A172 (cell line): ENCODE measurements around the gene RUVBL1. TPM values are rescaled to one million over a fixed set of nuclear protein-coding genes. Genes with fewer than 3 reads are reported as not detected.

Source experiments
- DNase-seq: peaks from one replicate; pipeline ENCODE4 v3.0.0-alpha.2; 2015; ENCODE audit warnings: low spot score
- total RNA-seq: library from RNA; depleted of rRNA; stranded (reverse); fragments of >200 nt; shearing (Covaris generic); gene quantifications from 2 replicates; pipeline ENCODE4 v1.2.3, GENCODE V29; 2014

Gene RUVBL1
- total RNA-seq, 1 experiment from 2014 or later = 205 TPM

DNA sequence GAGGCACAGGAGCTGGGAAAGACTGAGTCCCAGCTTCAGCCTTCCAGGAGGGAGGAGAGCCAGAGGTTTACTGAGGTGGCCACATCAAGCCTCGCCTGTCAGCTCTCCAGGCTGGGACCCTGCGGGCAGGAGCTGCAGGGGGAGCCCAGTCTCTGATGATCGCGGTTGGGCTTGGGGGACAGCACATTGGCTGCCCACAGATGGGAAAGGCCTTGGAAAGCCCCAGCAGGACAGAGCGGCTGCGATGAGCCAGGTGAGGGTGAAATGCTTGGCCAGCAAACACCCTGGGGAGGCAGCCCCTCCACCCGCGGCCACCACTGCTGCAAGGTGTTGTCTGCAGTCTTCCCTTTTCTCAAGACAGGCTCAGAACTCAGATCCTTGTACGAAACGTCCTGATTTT lies 40.2 kb downstream of the RUVBL1 start:
- no peak for DNase-seq

DNA sequence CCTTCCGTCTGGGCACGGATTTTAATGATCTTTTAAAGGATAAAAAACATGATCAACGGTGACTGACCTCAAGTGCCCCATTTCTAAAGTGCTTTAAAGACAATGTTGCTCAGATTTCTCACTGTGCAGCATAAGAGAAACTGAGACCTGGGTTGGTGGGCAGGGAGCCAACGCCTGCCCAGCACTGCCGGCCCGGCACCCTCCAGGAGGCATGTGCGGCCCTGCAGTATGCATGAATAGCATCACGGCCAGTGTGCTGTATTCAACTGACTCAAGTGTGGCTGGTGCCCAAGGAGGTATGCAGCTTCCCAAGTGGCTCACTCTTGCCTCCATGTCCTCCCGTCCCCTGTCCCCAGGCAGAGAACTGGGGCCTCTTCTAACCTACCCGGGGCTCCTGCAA lies 41.1 kb downstream of the RUVBL1 start:
- DNase-seq = no peak

DNA sequence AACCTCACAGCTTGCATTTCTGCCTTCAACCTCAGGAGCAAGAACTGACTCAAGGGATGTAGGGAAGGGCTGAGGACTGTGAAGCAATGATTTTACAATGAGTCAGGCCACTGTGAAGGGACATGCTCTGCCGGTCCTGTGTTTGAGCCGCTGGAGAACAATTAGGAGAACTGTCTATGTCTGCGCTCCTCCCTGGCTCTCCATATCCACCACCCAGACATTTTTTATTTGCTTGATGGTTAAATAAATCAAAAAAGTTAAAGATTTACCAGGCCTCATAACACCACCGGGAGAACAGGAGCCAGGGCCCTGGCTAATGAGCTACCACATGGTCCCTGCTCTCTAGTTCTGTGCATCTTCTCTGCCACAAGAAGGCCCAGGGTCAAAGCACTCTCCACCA lies 41.8 kb downstream of the RUVBL1 start:
- no peak for DNase-seq

DNA sequence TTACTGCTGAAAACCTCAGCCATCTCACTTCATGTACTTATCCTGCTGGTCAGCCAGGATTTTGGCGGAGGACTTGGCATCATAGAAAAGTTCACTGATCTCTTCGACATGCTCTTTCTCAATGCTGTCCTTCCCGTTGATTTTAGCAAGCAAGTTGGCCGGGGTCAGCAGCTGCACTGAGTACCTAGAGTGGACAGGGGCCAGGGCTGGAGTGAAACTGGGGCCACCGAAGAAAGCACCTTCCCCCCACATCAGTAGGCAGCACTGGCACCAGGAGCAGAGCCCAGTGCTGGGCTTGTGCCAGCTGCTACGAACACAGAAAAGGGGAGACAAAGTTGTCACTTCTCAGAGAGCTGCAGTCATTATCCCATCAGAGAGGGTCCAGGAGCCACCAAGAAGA lies 42.4 kb downstream of the RUVBL1 start:
- DNase-seq = no peak

DNA sequence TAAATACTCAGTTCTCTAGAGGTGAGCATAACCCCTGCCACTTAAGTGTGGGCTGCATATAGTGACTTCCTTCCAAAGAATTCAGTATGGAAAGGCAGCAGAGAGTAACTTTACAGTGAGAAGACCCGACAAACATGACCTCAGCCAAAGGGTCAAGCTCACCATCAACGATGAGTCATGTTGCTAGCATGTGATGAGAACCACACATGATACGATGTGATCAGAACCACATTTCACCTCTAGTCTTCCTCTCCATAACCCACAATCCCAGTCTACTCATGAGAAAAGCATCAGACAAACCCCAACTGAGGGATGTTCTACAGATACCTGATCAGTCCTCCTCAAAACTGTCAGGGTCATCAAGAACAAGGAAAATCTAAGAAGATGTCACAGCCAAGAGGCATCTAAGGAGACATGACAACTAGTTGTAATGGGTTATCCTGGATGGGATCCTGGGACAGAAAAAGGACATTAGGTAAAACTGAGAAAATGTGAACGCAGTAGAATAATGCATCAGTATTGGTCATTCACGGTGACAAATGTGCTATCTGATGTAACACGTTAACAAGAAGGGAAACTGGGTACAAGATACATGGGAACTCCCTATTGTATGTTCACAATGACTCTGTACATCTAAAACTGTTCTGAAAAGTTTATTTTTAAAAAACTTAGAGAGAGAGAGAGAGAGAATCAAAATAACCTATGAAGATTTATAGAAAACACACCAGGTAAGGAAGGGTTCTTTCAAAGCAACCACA lies 43.1 kb downstream of the RUVBL1 start:
- peak; percentile 80 for DNase-seq

DNA sequence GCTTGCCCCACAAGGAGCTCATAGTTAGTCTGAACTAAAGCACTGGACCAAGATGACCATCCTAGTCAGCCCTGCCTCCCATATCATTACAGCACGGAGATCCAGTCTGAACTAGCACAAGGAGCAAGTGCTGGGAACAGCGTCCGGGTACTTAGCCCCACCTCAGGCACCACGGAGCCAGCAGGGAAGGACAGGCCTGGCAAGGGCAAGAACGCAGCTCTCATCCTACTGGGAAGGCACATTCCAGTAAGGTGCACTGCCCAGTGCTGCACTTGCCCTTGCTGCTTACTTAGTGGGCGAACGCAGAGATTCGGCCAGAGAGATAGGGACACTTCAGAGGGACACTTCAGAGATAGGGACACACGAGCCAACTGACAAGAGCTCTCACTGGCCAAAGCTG lies 43.8 kb downstream of the RUVBL1 start:
- DNase-seq = no peak

DNA sequence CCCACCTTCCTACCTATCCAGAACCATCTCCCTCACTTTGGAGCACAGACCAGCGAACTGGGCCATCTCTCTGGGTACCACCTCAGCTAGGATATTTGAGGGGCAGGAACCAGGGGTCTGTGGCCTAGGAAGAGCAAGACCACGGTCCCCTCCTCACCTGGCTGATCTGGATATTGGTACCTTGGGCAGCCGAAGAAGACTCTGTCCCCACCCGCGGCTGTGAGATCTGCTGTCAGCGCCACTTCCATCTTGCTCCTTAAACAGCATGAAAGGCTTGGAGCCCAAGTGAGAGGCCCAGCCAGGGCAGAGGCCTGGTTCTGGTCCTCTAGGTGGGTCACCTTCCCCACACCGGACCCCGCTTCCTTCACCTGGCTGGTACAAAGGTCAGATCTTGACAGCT lies 44.7 kb downstream of the RUVBL1 start:
- DNase-seq = no peak

DNA sequence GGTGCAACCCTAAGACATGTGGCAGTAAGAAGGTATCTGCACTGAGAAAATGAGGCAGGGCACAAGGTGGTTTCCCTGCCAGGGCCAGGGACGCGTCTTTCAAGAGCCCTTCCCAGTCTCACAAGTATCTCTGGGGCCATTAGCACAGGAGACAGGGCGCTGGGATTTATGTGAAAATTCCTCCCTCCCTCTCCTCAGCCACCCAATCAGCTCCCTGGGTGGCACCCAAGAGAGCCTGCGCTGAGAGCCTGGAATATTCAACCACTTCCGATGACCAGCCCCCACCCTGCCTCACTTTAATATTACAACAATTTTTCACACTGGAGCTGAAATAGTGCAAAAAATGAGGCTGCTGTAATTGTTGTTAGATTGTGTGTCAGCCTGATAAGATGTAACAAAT lies 45.3 kb downstream of the RUVBL1 start:
- DNase-seq = no peak

DNA sequence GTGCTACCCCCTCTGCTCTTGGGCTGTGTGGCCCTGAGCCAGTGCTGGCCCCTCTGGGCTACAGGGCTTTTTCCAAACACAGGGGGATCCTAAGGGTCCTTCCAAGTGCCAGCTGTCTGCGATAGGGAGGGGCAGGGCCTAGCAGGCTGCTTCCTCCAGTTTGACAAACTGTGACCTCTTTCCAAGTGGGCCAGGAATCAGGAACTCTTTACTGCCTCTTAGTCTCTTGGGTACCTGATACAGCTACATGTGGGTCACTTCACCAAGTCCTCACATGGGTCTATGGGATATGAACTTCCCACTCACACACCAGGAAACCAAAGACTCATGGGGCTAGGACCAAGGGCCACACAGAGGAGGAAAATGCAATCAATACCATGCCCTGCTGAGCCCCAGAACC lies 45.9 kb downstream of the RUVBL1 start:
- DNase-seq = no peak

DNA sequence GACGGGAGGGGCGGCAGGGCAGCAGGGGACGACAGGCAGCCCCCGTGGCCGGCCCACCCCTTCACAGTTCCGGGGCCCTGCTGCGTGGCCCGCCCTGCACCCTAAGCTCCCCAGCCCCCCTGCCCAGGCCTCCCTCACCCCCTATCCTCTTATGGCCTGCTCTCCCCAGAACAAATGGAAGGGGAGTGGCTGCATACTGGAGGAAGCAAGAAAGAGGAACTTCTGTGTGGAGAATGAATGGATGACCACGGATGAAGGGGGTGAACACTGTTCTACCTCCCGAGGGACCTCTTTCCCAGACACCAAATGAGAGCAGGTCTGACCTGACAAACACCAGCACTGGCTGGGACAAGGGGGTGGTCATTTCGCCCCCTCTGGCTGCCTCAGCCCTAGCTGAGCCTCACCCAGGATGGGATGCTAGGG lies 46.4 kb downstream of the RUVBL1 start:
- DNase-seq = no peak

DNA sequence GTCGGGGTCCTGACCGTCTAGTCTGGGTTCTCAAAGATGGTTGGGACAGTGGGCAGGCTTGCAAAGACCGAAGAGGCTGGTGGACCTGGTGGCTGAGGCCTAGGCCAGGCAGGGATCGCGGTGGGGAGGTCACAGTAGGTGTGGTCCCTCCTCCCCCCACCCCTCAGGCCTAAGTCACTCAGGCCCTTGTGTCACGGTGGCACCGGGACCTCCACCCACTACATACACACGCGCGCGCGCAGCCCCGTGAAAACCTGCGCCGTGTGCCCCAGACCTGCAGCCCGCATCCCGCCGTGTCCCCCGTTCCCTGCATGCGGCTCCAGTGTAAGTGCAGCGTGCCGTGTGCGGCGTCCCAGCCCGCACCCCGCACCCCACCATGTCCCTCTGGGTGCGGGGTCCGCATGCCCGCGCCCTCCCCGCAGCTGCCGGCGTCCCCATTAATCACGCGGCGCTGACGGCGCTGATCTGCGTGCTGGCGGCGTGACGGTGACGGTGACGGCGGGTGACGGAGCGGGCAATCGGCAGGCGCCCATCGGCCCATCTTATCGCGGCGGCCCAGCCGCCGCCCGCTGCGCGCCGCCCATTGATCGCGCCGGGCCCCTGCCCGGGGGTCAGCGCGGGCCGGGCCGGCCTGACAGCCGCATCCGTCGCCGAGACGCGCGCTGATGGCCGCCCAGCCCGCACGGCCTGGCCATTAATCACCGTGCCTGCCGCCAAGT lies 47.0 kb downstream of the RUVBL1 start:
- DNase-seq = no peak

DNA sequence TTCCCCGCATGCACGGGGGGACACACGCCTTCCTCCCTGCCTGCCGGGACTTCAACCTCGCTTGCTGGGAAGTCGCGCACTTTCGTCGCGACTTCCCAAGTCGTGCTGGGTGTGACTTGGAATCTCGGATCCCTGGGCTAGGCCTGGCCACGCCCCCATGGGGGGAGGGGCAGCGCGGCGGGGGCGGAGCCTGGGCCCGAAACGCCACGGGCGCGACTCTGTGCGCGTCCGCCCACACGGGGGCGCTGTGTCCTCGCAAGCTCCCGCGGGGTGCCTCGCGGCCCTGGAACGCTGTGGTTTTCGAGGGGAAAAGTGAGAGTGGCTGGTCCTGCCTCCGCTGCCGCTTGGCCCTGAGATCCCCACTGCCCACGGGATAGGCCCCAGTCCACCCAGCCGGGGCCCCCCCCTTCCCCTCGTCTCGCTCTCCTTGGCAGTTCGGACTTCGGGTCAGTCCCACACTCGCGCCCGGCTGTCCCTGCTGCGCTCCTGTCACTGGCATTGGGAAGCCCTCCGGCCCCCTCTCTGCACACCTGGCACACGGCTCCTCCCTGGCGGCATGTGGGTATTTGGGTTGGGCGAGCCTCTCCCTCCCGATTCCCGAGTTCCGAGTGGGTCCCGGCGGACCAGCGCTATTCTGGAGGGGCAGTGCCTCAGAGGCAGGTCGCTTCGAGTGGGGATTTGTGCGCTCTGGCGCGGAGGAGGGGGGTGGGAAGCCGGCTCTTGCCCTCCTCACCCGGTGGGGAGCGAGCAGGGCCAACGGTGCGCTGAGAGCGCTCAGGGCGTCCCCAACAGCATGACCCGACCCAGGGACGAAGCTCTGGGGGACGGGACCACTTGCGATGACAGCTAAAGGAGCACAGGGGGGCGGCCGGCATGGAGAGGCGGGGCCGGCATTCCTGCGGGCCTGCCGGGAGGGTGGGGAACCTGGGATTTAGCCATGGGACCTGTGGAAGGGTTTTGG lies 47.8 kb downstream of the RUVBL1 start:
- no peak for DNase-seq

DNA sequence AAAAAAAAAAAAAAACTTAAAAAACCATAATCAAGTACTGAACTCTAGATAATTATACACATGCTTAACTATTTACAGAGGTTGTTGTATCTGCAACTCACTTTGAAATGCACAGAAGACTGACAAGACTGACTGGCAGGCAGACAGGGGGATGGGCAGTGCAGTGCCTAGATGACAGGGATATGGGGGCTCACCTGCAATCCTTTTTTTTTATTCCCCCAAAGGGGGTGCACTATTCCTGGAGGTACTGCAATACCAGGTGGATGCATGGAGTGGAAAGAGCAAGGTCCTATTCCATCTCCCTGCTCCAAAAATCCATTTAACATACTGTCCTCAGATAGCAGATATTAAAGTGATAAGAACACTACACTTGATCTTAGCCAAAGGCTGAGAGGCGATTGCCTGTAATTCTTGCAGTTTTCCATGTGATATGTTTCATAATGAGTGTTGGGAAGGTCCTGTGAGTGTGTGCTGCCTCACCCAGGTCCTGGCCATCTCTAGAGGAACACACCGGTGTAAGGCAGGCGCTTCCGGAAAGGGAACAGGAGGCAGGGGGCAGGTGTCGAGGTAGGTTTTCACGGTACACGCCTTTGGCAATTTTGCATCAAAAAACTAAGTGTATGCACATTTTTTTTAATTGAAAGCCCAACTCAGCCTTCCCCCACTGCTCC lies 48.6 kb downstream of the RUVBL1 start:
- DNase-seq = no peak

DNA sequence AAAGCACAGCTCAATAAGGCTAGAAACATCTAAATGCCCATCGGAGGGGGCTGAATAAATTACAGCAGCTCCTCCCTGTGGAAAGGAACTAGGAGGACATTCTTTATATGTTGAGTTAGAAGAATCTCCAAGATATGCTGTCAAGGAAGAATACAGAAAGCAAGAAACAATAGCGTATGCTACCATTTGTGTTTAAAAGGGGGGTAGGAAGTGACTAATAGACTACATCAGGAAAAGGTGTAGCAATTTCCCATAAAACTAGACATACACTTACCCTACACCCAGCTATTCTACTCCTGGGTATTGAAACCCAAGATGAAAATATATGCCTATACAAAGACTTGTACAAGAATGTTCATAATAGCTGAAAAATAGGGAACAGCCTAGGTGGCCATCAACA lies 49.8 kb downstream of the RUVBL1 start:
- DNase-seq = no peak

DNA sequence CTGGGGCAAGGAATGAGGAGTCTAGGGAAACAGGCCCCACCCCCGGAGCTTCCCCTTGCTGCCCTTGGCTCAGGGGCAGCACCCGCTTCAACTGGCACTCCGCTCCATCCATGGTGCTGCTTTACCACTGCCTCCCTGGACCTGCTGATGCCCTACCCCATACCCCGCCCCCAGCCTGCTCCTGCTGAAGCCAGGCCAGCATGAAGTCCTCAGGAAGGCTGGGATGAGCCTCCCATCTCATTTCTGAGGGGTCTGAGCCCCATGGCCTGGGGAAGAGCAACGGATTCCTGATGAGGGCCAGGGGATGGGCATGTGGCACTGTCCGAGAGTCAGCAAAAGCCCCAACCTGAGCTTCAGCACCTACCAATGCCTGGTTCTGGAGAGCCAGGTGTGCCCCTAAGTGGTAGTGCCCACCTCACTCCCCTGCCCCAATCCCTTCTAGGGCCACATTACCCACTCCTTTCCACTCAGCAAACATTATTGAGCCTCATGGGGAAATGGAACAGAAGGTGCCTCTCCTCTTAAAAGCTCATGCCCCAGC lies 50.4 kb downstream of the RUVBL1 start:
- DNase-seq = no peak

DNA sequence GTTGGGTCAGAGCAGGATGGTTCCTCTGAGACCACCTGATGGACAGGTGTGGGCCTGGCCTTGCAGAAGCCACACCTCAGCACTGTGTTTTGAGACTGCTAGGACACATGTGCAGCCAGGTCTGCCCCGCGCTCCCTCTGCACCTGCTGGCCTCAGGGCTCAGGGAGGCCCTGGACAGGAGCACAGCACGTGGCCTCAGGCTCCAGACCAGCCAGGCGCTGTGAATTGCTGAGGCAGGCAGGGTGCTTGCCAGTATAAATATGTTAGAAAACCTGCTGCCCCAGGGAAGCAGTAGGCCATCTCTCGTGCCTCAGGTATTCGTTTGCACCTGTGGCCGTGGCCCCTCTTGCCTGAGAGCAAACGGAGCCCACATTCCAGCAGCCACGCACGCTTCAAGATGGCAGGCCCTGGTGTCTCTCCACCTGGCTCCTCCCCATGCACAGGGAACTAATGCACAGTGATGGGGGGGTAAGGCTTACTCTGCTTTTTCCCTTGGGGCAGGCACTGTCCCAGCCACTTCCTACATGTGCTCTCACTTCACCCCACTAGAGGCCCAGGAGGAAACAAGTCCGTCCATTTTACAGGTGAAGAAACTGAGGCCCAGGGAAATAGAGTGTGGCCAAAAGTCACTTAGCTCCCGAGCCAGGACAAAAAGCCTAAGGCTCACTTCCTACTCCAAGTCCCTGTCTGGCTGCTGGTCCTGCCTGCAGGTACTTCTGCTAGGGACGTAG lies 51.0 kb downstream of the RUVBL1 start:
- DNase-seq = no peak

DNA sequence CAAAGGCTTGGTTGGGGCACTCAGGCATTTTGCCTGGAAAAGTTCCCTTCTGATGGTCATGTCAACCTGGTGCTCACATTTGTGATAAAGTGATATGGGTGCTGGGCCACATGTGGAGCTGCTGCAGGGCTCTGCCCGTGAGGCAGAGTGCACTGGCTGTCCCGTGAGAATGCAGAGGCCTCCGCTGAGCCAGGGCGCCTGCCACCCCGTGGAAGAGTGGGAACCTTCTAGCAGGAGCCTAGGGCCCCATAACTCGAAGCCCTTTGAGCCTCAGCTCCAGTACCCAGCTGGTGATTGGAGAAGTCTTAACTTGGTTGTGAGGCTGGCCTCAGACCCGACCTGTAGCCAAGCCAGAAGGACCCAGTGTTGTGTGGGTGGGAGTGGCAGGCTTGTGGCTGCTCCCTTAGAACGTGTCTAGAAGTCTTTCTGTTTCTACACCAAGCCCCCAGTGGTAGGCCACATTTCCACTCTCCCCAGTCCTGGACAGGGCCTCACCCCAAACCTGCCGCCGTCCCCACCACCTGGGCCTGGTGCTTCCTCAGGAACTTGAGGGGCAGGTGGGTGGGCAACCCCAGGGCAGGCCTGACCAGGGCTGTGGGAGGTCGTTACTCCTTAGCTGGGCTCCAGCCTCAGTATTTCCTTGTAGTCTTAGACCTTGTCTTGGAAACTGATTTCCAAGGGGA lies 51.7 kb downstream of the RUVBL1 start:
- no peak for DNase-seq

DNA sequence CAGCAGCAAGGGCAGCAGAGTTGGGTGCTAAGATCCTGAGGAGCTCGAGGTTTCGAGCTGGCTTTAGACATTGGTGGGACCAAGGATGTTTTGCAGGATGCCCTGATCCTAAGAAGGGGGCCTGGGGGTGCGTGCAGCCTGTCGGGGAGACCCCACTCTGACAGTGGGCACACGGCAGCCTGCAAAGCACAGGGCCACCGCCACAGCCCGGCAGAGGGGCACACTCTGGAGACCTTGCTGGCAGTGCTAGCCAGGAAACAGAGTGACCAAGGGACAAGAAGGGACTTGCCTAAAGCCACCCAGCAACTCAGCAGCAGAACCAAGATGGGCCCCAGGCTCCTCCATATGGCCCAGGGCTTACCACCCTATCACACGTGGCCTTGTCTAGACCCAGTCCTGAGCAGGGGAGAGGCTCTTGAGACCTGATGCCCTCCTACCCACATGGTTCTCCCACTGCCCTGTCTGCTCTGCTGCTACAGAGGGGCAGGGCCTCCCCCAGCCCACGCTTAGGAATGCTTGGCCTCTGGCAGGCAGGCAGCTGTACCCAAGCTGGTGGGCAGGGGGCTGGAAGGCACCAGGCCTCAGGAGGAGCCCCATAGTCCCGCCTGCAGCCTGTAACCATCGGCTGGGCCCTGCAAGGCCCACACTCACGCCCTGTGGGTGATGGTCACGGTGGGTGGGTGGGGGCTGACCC lies 52.6 kb downstream of the RUVBL1 start:
- DNase-seq = no peak

DNA sequence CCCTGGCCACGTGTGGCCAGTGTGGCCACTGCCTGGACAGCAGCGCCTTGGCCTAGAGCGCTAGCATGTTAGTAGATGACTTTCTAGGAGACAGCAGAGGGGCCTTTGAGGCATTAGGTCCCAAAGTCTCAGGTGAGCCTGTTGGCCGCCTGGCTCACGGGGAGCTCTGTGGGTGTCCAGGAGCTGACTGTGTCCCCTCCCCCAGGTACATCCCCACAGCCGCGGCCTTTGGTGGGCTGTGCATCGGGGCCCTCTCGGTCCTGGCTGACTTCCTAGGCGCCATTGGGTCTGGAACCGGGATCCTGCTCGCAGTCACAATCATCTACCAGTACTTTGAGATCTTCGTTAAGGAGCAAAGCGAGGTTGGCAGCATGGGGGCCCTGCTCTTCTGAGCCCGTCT lies 54.3 kb downstream of the RUVBL1 start:
- no peak for DNase-seq
